Neural cell (in vitro differentiated cells): ENCODE results near the gene CACNA1A. TPM values are rescaled to one million over a fixed set of nuclear protein-coding genes. Genes with fewer than 3 reads are reported as not detected.

Experiments
- H2AFZ ChIP-seq: fragments of 200-600, 300-800 bp; sonication (generic), shearing (Covaris generic); 2 replicates; pipeline ENCODE4 v1.6.0; 2014; ENCODE audit warnings: low read depth, mild to moderate bottlenecking, antibody characterized with exemption, low read length, moderate library complexity
- H3F3A ChIP-seq: fragments of 200-600 bp; shearing (Covaris generic); 2 replicates; pipeline ENCODE4 v1.6.1; 2016; ENCODE audit warnings: mild to moderate bottlenecking, moderate library complexity, mixed read lengths, antibody characterized with exemption, low read length; ENCODE audit not compliant: insufficient read depth, poor library complexity, severe bottlenecking
- H3K27ac ChIP-seq: fragments of 200-600, 300-800 bp; sonication (generic), shearing (Covaris generic); 2 replicates; pipeline ENCODE4 v1.5.1; 2014; ENCODE audit warnings: mild to moderate bottlenecking, low read length, moderate library complexity
- H3K27me3 ChIP-seq: fragments of 300-800, 200-600 bp; sonication (generic), shearing (Covaris generic); 2 replicates; pipeline ENCODE4 v1.6.0; 2014; ENCODE audit warnings: mild to moderate bottlenecking, low read depth, low read length, moderate library complexity; ENCODE audit not compliant: insufficient read depth
- H3K36me3 ChIP-seq: fragments of 300-800, 200-600 bp; sonication (generic), shearing (Covaris generic); 2 replicates; pipeline ENCODE4 v1.5.1; 2014; ENCODE audit warnings: mild to moderate bottlenecking, antibody characterized with exemption, low read length, moderate library complexity; ENCODE audit not compliant: insufficient read depth
- H3K4me2 ChIP-seq: fragments of 300-800, 200-600 bp; sonication (generic), shearing (Covaris generic); 2 replicates; pipeline ENCODE4 v1.6.0; 2014; ENCODE audit warnings: mild to moderate bottlenecking, low read length
- H3K4me3 ChIP-seq: fragments of 300-800, 200-600 bp; sonication (generic), shearing (Covaris generic); 2 replicates; pipeline ENCODE4 v1.5.1; 2014; ENCODE audit warnings: mild to moderate bottlenecking, low read length, moderate library complexity
- H3K79me2 ChIP-seq: fragments of 200-600 bp; shearing (Covaris generic); replicated peaks from 2 replicates; pipeline ENCODE4 v1.6.0; 2014; ENCODE audit warnings: mild to moderate bottlenecking, low read length, moderate library complexity; ENCODE audit not compliant: insufficient read depth
- H3K9ac ChIP-seq: fragments of 300-800, 200-600 bp; sonication (generic), shearing (Covaris generic); 2 replicates; pipeline ENCODE4 v1.6.1; 2016; ENCODE audit warnings: mild to moderate bottlenecking, low read length, mixed read lengths
- H3K9me2 ChIP-seq: fragments of 200-600 bp; shearing (Covaris generic); 2 replicates; pipeline ENCODE4 v1.6.1; 2016; ENCODE audit warnings: mild to moderate bottlenecking, low read length, mixed read lengths; ENCODE audit not compliant: insufficient read depth
- H3K9me3 ChIP-seq: fragments of 200-600, 300-800 bp; sonication (generic), shearing (Covaris generic); 2 replicates; pipeline ENCODE4 v1.6.1; 2016; ENCODE audit warnings: mild to moderate bottlenecking, mixed run types, low read length, moderate library complexity, mixed read lengths
- H4K20me1 ChIP-seq: fragments of 200-600 bp; shearing (Covaris generic); 2 replicates; pipeline ENCODE4 v1.6.1; 2016; ENCODE audit warnings: mild to moderate bottlenecking, mixed run types; ENCODE audit not compliant: insufficient read depth
- CTCF ChIP-seq: fragments of 450-650 bp; IDR thresholded peaks from 2 replicates; pipeline ENCODE4 v1.5.1; 2014; ENCODE audit warnings: antibody characterized with exemption, mild to moderate bottlenecking, moderate library complexity; ENCODE audit not compliant: poor library complexity, severe bottlenecking
- EP300 ChIP-seq: fragments of 450-650 bp; conservative IDR thresholded peaks from 2 replicates; pipeline ENCODE4 v1.6.1; 2014; ENCODE audit warnings: antibody characterized with exemption, mild to moderate bottlenecking, moderate library complexity; ENCODE audit not compliant: poor library complexity, severe bottlenecking
- EZH2 ChIP-seq: fragments of 200-600, 300-800 bp; shearing (Covaris generic), sonication (generic); IDR thresholded peaks from 2 replicates; pipeline ENCODE4 v1.6.1; 2014; ENCODE audit warnings: antibody characterized with exemption, low read length, borderline replicate concordance, mild to moderate bottlenecking; ENCODE audit not compliant: insufficient read depth, poor library complexity, severe bottlenecking
- MXI1 ChIP-seq: fragments of 450-650 bp; conservative IDR thresholded peaks from 2 replicates; pipeline ENCODE4 v1.6.1; 2014; ENCODE audit warnings: antibody characterized with exemption, mild to moderate bottlenecking; ENCODE audit not compliant: poor library complexity, severe bottlenecking
- POLR2AphosphoS5 ChIP-seq: IDR thresholded peaks from 2 replicates; pipeline ENCODE4 v1.6.1; 2012
- RAD21 ChIP-seq: fragments of 450-650 bp; conservative IDR thresholded peaks from 2 replicates; pipeline ENCODE4 v1.6.1; 2014; ENCODE audit warnings: antibody characterized with exemption, mild to moderate bottlenecking, moderate library complexity
- REST ChIP-seq: IDR thresholded peaks from 2 replicates; pipeline ENCODE4 v1.6.1; 2012; ENCODE audit warnings: borderline replicate concordance
- SMC3 ChIP-seq: fragments of 450-650 bp; conservative IDR thresholded peaks from 2 replicates; pipeline ENCODE4 v1.6.1; 2014; ENCODE audit warnings: antibody characterized with exemption, mild to moderate bottlenecking, moderate library complexity; ENCODE audit not compliant: poor library complexity
- TAF1 ChIP-seq: IDR thresholded peaks from 2 replicates; pipeline ENCODE4 v1.6.1; 2012; ENCODE audit warnings: low read depth
- polyA minus RNA-seq: library from RNA; depleted of rRNA, polyadenylated mRNA; stranded (reverse); fragments of >200 nt; gene quantifications from 2 replicates; pipeline ENCODE4 v1.2.3, GENCODE V29; 2014
- polyA plus RNA-seq: library from polyadenylated mRNA; depleted of rRNA; stranded (reverse); fragments of >200 nt; gene quantifications from 2 replicates; pipeline ENCODE4 v1.2.3, GENCODE V29; 2014

CACNA1A gene
- polyA plus RNA-seq (6.9 and 13.7 TPM in 2 replicates), polyA minus RNA-seq (39.2 and 42.7 TPM in 2 replicates)

- Histone ChIP-seq H4K20me1 (no peaks in the 10 kb centered on the region), H3K36me3 (no peaks in the 10 kb centered on the region), H2AFZ (peak within 1 kb of the TSS; percentile 57), H3K9ac (peak within 1 kb of the TSS; percentile 91), H3K9me2 (no peaks in the 10 kb centered on the region), H3K27me3 (peaks cover 14% of the 10 kb centered on the region), H3K4me3 (peak within 1 kb of the TSS; percentile 86), H3K4me2 (peak within 1 kb of the TSS; percentile 100), H3K9me3 (no peaks in the 10 kb centered on the region), H3K27ac (peak within 1 kb of the TSS; percentile 76), H3F3A (no peaks in the 10 kb centered on the region), H3K79me2 (no peaks in the 10 kb centered on the region)
- TF ChIP-seq REST (no peak), RAD21 (no peak), SMC3 (no peak), EZH2 (no peak), MXI1 (no peak), POLR2AphosphoS5 (no peak), TAF1 (no peak), EP300 (no peak), CTCF (no peak)
Measured at GRCh38 chr19:13506471-13506820, at the start of gene CACNA1A. Gene CACNA1A (minus strand): TSS chr19:13506479. CDS start chr19:13506224, 255 bp downstream.

GRCh38 chr19:13554506-13555240 lies 48.4 kb upstream of the CACNA1A start:
- H3K27ac ChIP-seq: no peak overlapping the region
- no peaks in the 10 kb centered on the region for H3F3A ChIP-seq
- no peak for TF ChIP-seq TAF1
- TF ChIP-seq EP300: no peak
- TF ChIP-seq SMC3: no peak
- no peak for TF ChIP-seq CTCF
- TF ChIP-seq MXI1: no peak
- TF ChIP-seq POLR2AphosphoS5: no peak
- H4K20me1 ChIP-seq: no peaks in the 10 kb centered on the region
- no peak overlapping the region for H3K4me2 ChIP-seq
- H3K36me3 ChIP-seq: no peaks in the 10 kb centered on the region
- no peaks in the 10 kb centered on the region for H3K9me3 ChIP-seq
- H3K9ac ChIP-seq: no peak overlapping the region
- H2AFZ ChIP-seq: no peak overlapping the region
- no peaks in the 10 kb centered on the region for H3K9me2 ChIP-seq
- no peaks in the 10 kb centered on the region for H3K27me3 ChIP-seq
- no peak overlapping the region for H3K4me3 ChIP-seq
- H3K79me2 ChIP-seq: no peaks in the 10 kb centered on the region
